Kidney epithelial cell (primary cell): ENCODE data around the gene MIR17HG. TPM values are rescaled to one million over a fixed set of nuclear protein-coding genes. Genes with fewer than 3 reads are reported as not detected.

Experiments
- DNase-seq: peaks from one replicate; pipeline ENCODE4 v3.0.0-alpha.2; 2010; ENCODE audit warnings: low read depth
- H3K27me3 ChIP-seq: 2 replicates; pipeline ENCODE4 v1.6.0; 2011; ENCODE audit warnings: low read length; ENCODE audit not compliant: control insufficient read depth, insufficient read depth
- H3K36me3 ChIP-seq: 2 replicates; pipeline ENCODE4 v1.5.1; 2011; ENCODE audit warnings: low read length; ENCODE audit not compliant: control insufficient read depth, insufficient read depth
- H3K4me3 ChIP-seq: 2 replicates; pipeline ENCODE4 v1.5.1; 2011; ENCODE audit warnings: low read depth, mild to moderate bottlenecking, control low read depth, low read length
- total RNA-seq: library from RNA; depleted of rRNA; stranded (reverse); fragments of >200 nt; gene quantifications from 2 replicates; pipeline ENCODE4 v1.2.3, GENCODE V29; 2015
- TF ChIP-seq, protein P1 (sequence below): IDR thresholded peaks from 2 replicates; pipeline ENCODE4 v1.5.1; 2011; ENCODE audit warnings: mild to moderate bottlenecking, moderate library complexity, low read length, control low read depth, inconsistent platforms; ENCODE audit not compliant: insufficient read depth, poor library complexity, severe bottlenecking

The MIR17HG gene
- total RNA-seq, 1 donor from 2014 or later: 5.8 TPM

DNA sequence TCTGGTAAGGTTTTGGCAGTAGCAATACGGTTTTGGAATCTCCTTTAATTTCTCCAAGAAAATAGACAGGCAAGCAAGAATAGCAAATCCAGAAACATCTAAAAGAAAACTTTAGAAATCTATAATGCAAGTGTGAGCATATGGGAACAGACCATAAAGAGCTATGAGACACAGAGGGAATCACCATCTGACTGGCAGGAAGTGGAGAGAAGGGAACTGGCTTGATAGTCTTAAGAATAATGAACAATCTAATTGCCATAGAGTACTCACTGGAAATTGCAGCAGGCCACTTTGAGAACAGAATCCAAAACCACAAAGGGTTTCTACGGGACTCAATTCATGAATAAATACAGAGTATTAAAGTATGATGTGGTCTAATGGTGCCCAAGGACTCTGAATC is 39.6 kb upstream of the MIR17HG start:
- TF ChIP-seq, protein P1, sequence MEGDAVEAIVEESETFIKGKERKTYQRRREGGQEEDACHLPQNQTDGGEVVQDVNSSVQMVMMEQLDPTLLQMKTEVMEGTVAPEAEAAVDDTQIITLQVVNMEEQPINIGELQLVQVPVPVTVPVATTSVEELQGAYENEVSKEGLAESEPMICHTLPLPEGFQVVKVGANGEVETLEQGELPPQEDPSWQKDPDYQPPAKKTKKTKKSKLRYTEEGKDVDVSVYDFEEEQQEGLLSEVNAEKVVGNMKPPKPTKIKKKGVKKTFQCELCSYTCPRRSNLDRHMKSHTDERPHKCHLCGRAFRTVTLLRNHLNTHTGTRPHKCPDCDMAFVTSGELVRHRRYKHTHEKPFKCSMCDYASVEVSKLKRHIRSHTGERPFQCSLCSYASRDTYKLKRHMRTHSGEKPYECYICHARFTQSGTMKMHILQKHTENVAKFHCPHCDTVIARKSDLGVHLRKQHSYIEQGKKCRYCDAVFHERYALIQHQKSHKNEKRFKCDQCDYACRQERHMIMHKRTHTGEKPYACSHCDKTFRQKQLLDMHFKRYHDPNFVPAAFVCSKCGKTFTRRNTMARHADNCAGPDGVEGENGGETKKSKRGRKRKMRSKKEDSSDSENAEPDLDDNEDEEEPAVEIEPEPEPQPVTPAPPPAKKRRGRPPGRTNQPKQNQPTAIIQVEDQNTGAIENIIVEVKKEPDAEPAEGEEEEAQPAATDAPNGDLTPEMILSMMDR: no peak
- no peaks in the 10 kb centered on the region for H3K27me3 ChIP-seq
- H3K36me3 ChIP-seq: no peaks in the 10 kb centered on the region
- no peak for DNase-seq
- no peak overlapping the region for H3K4me3 ChIP-seq

DNA sequence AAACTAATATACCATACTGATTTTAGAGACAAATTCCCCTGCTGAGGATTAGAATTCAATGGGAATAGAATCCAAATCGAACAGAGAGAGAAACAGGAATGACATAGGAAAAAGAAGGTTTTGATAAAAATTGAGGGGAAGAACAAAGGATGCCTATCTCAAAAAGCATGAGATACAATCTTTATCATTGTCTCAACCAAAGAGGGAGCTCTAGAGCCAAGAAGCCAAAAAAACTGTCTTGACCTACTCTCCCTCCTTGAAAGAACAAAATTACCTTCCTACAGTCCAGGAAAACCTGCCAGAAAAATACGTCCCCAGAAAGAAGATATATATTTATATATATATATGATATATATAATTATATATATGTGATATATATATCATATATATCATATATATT is 39.2 kb upstream of the MIR17HG start:
- Histone ChIP-seq H3K27me3 (no peaks in the 10 kb centered on the region), H3K4me3 (no peak overlapping the region), H3K36me3 (no peaks in the 10 kb centered on the region)
- no peak for DNase-seq
- TF ChIP-seq, protein P1: peak; percentile 9

DNA sequence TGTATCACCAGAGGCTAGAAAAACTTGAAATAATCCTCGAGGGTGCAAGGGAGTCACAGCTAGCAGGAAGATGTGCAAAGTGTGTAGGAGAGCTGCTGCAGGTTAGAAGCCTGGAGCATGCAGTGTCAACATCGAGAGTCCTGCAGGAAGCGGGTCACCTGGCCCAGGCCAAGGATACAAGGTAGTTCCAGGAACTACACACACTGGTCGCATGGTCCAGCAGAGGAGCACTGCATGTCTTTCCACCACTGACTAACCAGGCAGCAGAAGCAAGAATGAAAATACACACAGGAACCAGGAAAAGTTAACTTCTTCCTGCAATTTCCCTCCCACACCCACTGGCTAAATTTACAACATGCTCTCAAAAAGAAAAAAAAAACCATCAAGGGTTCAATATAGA is 36.0 kb upstream of the MIR17HG start:
- no peaks in the 10 kb centered on the region for H3K36me3 ChIP-seq
- no peak overlapping the region for H3K4me3 ChIP-seq
- DNase-seq: no peak
- TF ChIP-seq, protein P1: no peak
- no peaks in the 10 kb centered on the region for H3K27me3 ChIP-seq

DNA sequence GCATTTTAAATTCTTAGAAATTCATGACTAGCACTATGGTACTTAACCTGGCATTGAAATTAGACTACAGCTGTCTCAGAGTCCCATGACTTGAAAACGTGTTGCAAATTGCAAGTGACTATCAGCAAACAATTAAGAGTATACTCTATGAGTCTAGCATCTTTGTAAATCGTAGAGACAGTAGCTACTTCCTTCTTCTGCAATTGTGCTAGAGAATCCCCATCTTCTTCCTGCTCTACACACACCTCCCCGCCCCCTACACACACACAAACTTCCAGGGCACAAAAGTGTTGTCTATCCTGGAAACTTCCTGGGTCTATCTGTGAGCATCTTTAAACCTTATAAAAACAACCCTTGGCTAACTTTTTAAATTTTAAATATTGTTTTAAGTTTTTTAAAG is 35.2 kb upstream of the MIR17HG start:
- TF ChIP-seq, protein P1: no peak
- Histone ChIP-seq H3K36me3 (no peaks in the 10 kb centered on the region), H3K4me3 (no peak overlapping the region), H3K27me3 (no peaks in the 10 kb centered on the region)
- no peak for DNase-seq

DNA sequence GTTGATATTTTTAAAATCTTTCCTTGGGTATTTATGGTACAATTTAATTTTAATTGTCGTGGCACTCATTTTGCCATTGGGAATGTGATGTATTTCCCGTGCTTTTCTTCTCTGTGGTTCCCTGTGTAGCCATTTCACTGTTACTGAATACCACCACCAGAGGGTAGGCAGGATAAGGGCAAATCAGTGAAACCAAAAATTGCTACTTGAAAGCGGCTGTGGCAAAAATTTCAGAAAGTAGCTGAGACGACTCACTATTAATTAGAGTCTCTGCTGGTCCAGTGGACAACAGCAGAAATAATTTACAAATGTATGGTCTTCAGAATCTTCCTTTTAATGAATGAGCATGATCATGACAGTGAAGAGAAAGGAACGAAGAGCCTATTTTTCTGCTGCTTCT is 34.4 kb upstream of the MIR17HG start:
- Histone ChIP-seq H3K4me3 (no peak overlapping the region), H3K27me3 (no peaks in the 10 kb centered on the region), H3K36me3 (no peaks in the 10 kb centered on the region)
- TF ChIP-seq, protein P1: peak; percentile 41
- no peak for DNase-seq

DNA sequence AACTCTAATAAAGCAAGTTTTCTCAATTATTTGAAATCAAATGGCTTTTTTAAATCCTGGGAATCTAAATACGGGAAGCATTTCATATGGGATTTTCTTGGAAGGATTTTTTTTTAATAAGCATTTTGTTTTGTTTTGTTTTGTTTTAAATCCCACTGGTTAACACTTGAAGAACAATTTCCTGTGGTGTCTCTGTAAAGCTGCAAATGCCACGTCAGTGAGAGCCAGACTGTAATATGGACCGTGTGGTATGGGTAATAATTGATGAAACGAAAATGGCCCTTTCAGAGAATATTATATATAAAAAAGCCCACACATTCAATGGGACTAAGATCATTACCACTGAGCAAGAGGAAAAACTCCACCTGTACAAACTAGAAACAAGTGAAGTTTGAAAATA is 33.9 kb upstream of the MIR17HG start:
- no peaks in the 10 kb centered on the region for H3K36me3 ChIP-seq
- DNase-seq: no peak
- no peaks in the 10 kb centered on the region for H3K27me3 ChIP-seq
- TF ChIP-seq, protein P1: no peak
- no peak overlapping the region for H3K4me3 ChIP-seq
